Measurements from ENCODE around the gene RNF20.
"Not testable (repeated sequence)": the region's sequence is repeated elsewhere in the genome, so short reads cannot be mapped to it uniquely, and the experiment has no call there.

RNF20 gene

GRCh38 chr9:101536351-101536750, 2.7 kb downstream of the RNF20 start:
- in situ Hi-C loops (cut with HindIII; ENCODE audit: low sequenced_read_pairs): no loop called here

- in situ Hi-C loops (cut with HindIII; ENCODE audit: low sequenced_read_pairs): no loop called here
Measured at GRCh38 chr9:101536938-101537337, 3.3 kb downstream of the RNF20 start.

GRCh38 chr9:101540069-101540468, 6.4 kb downstream of the RNF20 start:
- in situ Hi-C loops (cut with HindIII; ENCODE audit: low sequenced_read_pairs): no loop called here

GRCh38 chr9:101543098-101543735, 9.6 kb downstream of the RNF20 start:
- in situ Hi-C loops (cut with HindIII; ENCODE audit: low sequenced_read_pairs): no loop called here

GRCh38 chr9:101549472-101550098, 15.9 kb downstream of the RNF20 start:
- in situ Hi-C loops (cut with HindIII; ENCODE audit: low sequenced_read_pairs): not testable (repeated sequence)

- in situ Hi-C loops (cut with HindIII; ENCODE audit: low sequenced_read_pairs): no loop called here
Measured at GRCh38 chr9:101561740-101562139, 28.1 kb downstream of the RNF20 start.

- in situ Hi-C loops (cut with HindIII; ENCODE audit: low sequenced_read_pairs): no loop called here
Measured at GRCh38 chr9:101562966-101563365, 29.3 kb downstream of the RNF20 start.

GRCh38 chr9:101564252-101564651, 30.6 kb downstream of the RNF20 start:
- in situ Hi-C loops (cut with HindIII; ENCODE audit: low sequenced_read_pairs): no loop called here

GRCh38 chr9:101566904-101567724, 33.5 kb downstream of the RNF20 start:
- in situ Hi-C loops (cut with HindIII; ENCODE audit: low sequenced_read_pairs): no loop called here

- in situ Hi-C loops (cut with HindIII; ENCODE audit: low sequenced_read_pairs): no loop called here
Measured at GRCh38 chr9:101567725-101568350, 34.2 kb downstream of the RNF20 start.

GRCh38 chr9:101569741-101570501, 36.3 kb downstream of the RNF20 start:
- in situ Hi-C loops (cut with HindIII; ENCODE audit: low sequenced_read_pairs): no loop called here

GRCh38 chr9:101571114-101571513, 37.5 kb downstream of the RNF20 start:
- in situ Hi-C loops (cut with HindIII; ENCODE audit: low sequenced_read_pairs): no loop called here

GRCh38 chr9:101572316-101572715, 38.7 kb downstream of the RNF20 start:
- in situ Hi-C loops (cut with HindIII; ENCODE audit: low sequenced_read_pairs): no loop called here

GRCh38 chr9:101574731-101575333, 41.2 kb downstream of the RNF20 start:
- in situ Hi-C loops (cut with HindIII; ENCODE audit: low sequenced_read_pairs): no loop called here

- in situ Hi-C loops (cut with HindIII; ENCODE audit: low sequenced_read_pairs): no loop called here
Measured at GRCh38 chr9:101578378-101578777, 44.7 kb downstream of the RNF20 start.

GRCh38 chr9:101579711-101580545, 46.3 kb downstream of the RNF20 start:
- in situ Hi-C loops (cut with HindIII; ENCODE audit: low sequenced_read_pairs): no loop called here

GRCh38 chr9:101582553-101582952, 48.9 kb downstream of the RNF20 start:
- in situ Hi-C loops (cut with HindIII; ENCODE audit: low sequenced_read_pairs): no loop called here

GRCh38 chr9:101585740-101586139, 52.1 kb downstream of the RNF20 start:
- in situ Hi-C loops (cut with HindIII; ENCODE audit: low sequenced_read_pairs): no loop called here

GRCh38 chr9:101586651-101587050, 53.0 kb downstream of the RNF20 start:
- in situ Hi-C loops (cut with HindIII; ENCODE audit: low sequenced_read_pairs): no loop called here
